Activated T-helper 9 cell treated with anti-CD3 and anti-CD28 coated beads, Interleukin-2, amount 50 U/mL, for 16 hours (primary cell): ENCODE measurements around the gene NR3C1.
"Not testable (repeated sequence)": the region's sequence is repeated elsewhere in the genome, so short reads cannot be mapped to it uniquely, and the experiment has no call there.

Experiments used
- DNase-seq: peaks from one replicate; pipeline ENCODE4 v3.0.0-alpha.2; 2020; ENCODE audit warnings: low read depth

The NR3C1 gene

GRCh38 chr5:143337946-143338345 is 65.5 kb downstream of the NR3C1 start:
- DNase-seq = no peak

DNA sequence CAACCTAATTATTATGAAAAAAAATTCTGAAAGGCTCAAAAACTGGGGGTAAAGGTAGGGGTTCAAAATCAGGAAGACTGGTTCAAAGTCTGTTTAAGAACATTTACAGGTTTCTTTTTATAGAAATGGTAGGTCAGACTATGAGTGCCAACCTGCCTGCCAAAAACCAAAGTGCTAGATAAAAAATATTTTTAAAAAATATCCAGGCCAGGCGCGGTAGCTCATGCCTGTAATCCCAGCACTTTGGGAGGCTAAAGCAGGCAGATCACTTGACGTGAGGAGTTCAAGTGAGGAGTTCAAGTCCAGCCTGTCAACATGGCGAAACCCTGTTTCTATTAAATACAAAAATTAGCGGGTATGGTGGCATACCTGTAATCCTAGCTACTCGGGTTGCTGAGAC is 67.0 kb downstream of the NR3C1 start:
- no peak for DNase-seq

DNA sequence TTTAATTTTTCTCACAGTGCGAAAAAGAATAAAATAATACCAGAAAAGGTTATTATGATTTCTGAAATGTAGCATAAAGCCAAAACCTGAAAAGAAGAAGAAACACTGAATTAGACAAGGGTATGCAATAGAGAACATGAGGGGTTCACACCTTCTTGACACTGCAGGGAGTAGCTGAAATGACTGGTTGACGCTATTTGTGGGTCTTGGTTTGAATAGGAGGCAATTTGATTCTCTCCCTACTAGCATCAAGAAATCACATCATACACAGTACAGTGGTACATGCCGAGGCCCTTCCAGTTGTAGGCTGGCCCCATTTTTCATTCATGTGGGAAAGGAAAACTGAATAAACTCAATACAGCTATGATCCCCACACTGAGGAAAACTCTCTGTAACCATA is 68.6 kb downstream of the NR3C1 start:
- no peak for DNase-seq

GRCh38 chr5:143334380-143334779 is 69.1 kb downstream of the NR3C1 start:
- not testable (repeated sequence) for DNase-seq

- DNase-seq = no peak
Measured at GRCh38 chr5:143331956-143332355, 71.5 kb downstream of the NR3C1 start.

DNA sequence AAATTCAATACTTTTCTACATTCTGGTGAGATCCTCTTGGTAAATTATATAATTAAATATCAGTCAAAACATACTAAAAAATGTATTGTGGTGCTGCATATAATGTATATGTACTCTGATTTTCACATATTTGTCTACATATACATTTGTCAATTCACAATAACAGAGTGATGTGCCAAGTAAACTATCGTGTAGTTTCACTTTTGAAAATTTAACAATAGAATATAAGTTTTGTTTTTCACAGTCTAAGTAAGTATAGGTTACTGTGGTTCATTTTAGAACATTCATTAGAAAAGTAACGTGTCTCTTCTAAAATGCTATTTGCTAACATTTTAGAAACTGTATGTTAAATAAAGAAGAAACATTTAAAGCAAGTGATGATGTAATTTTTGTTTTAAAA is 73.6 kb downstream of the NR3C1 start:
- no peak for DNase-seq

DNA sequence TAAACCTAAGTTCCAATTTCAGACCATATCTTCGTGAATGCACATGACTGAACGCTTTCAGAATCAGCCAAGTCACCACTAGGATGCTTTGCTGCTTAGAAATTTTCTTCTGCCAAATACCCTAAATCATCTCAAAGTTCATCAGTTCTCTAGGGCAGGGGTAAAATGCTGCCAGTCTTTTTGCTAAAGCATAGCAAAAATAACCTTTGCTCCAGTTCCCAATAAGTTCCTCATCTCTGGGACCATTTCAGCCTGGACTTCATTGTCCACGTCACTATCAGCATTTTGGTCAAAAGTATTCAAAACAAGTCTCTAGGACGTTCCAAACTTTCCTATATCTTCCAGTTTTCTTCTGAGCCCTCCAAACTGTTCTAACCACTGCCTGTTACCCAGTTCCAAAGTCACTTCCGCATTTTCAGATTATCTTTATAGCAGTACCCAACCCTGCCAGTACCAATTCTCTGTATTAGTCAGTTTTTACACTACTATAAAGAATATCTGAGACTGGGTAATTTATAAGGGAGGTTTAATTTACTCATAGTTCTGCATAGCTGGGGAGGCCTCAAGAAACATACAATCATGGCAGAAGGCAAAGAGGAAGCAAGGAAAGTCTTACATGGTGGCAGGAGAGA is 74.8 kb downstream of the NR3C1 start:
- no peak for DNase-seq

- DNase-seq = not testable (repeated sequence)
Measured at GRCh38 chr5:143325086-143325485, 78.4 kb downstream of the NR3C1 start.

GRCh38 chr5:143322931-143323630 is 80.4 kb downstream of the NR3C1 start:
- DNase-seq = not testable (repeated sequence)

GRCh38 chr5:143322176-143322575 is 81.3 kb downstream of the NR3C1 start:
- DNase-seq = no peak

GRCh38 chr5:143319437-143320227 is 83.9 kb downstream of the NR3C1 start:
- DNase-seq = no peak

- DNase-seq = no peak
Measured at GRCh38 chr5:143318833-143319232, 84.7 kb downstream of the NR3C1 start.

DNA sequence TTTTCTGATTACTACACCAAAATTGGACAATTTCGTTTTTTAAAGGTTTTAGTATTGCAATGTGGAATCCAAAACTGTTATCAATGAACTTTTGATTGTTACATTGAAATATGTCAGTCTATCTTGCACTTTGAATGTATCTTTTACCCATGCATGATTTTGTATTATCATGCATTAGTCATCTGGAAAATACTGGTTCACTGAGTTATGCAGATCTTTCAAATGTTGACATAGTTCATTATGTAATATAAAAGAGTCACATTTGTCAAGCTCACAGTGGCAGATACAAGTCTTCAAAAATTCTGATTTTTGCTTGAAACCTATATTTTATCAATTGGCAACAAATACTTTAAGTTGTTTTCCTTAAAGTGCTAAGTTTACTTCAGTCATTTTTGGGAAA is 85.2 kb downstream of the NR3C1 start:
- no peak for DNase-seq

GRCh38 chr5:143316844-143317631 is 86.4 kb downstream of the NR3C1 start:
- no peak for DNase-seq

DNA sequence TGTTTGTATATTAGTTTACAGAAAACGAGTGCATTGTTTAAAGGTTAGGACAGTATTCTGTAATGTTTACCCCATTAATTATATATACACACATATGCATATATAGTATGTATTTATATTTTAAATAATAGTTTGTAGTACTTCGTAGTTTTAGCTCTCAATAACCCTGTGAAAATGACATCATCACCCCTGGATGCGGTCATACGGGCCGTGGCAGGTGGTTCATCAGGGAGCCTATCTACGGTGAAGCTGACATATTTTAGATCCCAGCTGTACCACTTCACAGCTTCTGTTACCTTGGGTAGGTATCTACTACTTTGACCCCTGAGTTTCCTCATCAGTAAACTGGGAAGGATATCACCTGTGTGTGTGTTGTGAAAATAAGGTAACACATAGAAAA is 87.1 kb downstream of the NR3C1 start:
- no peak for DNase-seq

DNA sequence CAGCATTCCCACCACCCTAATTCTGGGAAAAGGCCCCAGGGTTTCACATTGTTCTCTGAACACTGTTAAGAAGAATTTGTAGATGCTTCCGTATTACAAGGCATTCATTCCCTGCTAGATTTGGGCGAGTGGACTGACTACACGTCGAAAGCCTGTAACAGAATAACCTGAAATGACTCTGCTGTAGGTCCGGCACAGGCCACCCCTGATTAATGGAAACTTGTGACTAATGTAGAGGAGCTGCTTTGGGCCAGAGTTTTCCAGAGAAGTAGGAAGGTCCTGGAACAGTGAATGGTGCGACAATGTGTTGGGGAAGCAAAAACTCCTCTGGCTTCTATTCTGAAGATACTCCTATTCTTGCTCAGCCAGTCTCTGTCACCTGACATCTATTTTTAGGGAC is 87.6 kb downstream of the NR3C1 start:
- no peak for DNase-seq

DNA sequence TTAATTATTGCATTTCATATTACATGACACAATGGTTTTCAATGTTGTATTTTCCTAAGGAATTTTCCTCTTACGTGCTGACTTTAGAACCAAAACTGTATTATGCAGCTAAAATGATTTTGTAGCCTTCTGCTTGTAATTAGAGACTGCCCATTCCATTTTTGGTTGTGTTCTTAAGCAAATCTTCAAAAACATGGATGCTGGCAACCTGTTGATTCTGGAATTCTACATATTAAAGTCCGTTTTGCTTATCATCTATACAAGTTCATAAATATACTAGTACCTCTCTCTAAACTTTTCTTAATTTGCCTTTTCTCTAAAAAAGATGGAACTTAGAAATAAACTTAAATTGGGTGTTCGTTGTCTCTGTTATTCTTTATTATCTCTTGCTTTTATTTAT is 88.3 kb downstream of the NR3C1 start:
- no peak for DNase-seq

- no peak for DNase-seq
Measured at GRCh38 chr5:143314659-143315058, 88.8 kb downstream of the NR3C1 start.

DNA sequence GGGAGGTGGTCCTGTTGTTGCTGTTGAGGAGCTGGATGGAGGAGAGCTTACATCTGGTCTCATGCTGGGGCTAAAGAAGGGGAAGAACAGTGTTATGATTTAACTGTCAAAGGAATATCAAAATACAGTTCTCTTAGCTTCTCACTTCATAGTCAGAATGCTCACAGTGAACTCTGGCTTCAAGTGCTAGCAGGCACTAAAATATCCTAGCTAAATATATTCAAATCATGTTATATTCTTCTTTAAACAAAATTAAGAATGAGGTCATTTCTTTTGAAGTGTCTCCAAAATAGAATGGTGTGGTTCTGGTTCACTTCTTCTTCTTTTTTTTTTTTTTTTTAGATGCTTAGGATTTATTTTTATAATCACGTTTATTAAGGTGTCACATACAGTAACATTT is 89.4 kb downstream of the NR3C1 start:
- DNase-seq = no peak

DNA sequence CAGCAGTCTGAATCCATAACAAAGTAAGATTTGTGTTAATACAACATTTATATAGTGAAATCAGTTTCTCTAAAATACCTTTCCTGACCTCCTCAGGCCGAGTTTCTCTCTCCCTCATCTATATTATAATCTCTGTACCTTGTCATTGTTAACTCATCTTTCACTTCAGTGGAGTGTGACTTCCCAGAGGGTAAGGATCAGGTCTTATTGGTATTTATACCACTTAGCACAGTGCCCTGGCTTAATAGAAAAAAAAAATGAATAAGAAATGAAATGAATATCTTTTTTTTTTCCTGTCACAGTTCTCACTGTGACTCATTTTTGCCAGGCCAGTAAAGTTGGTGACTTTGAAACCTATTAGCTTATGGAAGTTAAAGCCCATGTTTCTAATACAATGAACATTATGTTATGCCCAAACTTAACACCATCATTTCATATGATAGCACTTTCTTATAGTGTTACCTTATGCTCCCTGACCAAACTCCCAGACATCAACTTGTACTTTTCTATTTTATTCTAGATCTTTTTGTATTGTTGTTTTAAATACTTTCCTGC is 90.1 kb downstream of the NR3C1 start:
- DNase-seq = no peak

DNA sequence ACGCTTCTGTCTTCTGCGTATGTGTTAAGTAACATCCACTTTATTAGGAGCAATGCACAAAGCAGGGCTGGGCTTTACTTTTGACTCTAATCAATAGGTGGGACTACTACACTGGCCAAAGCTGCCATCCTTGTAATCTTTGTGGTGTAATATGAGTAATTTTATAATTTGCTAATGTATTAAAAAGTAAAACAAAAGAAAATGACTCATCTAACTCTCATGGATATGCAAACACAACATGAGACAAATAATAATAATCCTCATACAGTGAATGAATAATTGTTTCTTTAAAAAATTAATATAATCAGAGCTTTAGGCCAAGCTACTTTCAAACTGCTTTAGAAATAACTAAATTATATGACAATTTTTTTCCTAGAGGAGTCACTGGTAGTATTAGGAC is 90.7 kb downstream of the NR3C1 start:
- no peak for DNase-seq

DNA sequence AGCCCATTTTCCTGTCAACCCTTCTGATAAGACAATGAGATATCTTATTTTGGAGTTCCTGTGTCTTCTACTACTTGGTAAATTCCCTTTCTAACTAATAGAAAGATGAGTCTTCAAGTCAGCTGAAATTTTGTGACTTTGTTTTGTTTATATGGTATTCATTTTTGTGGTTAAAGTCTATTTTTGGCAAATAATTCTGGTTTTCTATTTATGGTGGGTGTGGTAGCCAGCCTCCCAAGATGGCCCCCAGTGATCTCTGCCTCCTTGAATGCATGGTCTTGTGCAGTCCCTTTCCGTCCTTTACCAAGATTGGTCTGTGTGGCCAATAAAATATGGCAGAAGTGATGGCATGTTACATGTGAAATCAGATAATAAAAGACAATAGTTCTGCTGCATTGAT is 91.5 kb downstream of the NR3C1 start:
- DNase-seq = no peak
